ENCODE measurements around the gene SLC6A7.
"Not testable (repeated sequence)": the region's sequence is repeated elsewhere in the genome, so short reads cannot be mapped to it uniquely, and the experiment has no call there.

The SLC6A7 gene

DNA sequence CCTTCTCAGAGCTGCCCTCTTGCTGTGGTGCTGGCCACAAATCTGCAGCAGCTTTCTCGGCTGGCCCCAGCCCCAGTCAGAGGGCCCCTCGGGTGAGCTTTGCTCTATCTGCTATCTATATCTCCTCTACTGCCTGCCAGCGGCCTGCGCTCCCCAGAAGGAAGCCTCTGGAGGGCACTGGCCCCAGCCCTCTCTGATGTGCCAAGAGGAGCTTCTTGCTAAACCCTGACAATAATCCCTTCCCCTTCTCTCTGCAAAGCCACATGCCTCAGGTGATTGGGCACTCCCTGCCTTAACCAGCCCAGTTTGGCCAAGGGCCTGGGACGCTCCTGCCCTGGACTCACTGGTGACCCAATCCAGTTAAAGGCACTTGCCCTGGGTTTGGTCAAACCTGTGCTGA, 57.0 kb downstream of the SLC6A7 start:
- H3K9me2 ChIP-seq (replicated peaks; ENCODE audit: low read depth, low read length): no peaks in the 10 kb centered on the region
- no peaks in the 10 kb centered on the region for H3K36me3 ChIP-seq (ENCODE audit: insufficient read depth, low read length)
- H3F3A ChIP-seq (ENCODE audit: low read depth): no peaks in the 10 kb centered on the region
- H3K4me1 ChIP-seq (ENCODE audit: insufficient read depth, low read length, poor library complexity, severe bottlenecking): no peaks in the 10 kb centered on the region
- H2AFZ ChIP-seq (ENCODE audit: low read length): no peak overlapping the region
- H3K9ac ChIP-seq (ENCODE audit: low read depth, low read length, poor library complexity, severe bottlenecking): no peak overlapping the region
- TF ChIP-seq, protein P1, sequence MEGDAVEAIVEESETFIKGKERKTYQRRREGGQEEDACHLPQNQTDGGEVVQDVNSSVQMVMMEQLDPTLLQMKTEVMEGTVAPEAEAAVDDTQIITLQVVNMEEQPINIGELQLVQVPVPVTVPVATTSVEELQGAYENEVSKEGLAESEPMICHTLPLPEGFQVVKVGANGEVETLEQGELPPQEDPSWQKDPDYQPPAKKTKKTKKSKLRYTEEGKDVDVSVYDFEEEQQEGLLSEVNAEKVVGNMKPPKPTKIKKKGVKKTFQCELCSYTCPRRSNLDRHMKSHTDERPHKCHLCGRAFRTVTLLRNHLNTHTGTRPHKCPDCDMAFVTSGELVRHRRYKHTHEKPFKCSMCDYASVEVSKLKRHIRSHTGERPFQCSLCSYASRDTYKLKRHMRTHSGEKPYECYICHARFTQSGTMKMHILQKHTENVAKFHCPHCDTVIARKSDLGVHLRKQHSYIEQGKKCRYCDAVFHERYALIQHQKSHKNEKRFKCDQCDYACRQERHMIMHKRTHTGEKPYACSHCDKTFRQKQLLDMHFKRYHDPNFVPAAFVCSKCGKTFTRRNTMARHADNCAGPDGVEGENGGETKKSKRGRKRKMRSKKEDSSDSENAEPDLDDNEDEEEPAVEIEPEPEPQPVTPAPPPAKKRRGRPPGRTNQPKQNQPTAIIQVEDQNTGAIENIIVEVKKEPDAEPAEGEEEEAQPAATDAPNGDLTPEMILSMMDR (conservative IDR thresholded peaks at IDR 0.05; ENCODE audit: low read length): no peak
- no peak for TF ChIP-seq EZH2phosphoT487 (IDR thresholded peaks at IDR 0.05; ENCODE audit: borderline replicate concordance)
- H3K4me3 ChIP-seq (ENCODE audit: low read length, poor library complexity, severe bottlenecking): no peak overlapping the region
- H3K4me2 ChIP-seq (ENCODE audit: low read depth, low read length, poor library complexity, severe bottlenecking): no peak overlapping the region
- no peaks in the 10 kb centered on the region for H3K79me2 ChIP-seq (ENCODE audit: insufficient read depth, low read length)
- H3K27me3 ChIP-seq (ENCODE audit: insufficient read depth, low read length, poor library complexity, severe bottlenecking): no peaks in the 10 kb centered on the region
- no peaks in the 10 kb centered on the region for H4K20me1 ChIP-seq (ENCODE audit: insufficient read depth, low read length, poor library complexity, severe bottlenecking)
- H3K9me3 ChIP-seq (ENCODE audit: insufficient read depth, low read depth, low read length): no peaks in the 10 kb centered on the region

DNA sequence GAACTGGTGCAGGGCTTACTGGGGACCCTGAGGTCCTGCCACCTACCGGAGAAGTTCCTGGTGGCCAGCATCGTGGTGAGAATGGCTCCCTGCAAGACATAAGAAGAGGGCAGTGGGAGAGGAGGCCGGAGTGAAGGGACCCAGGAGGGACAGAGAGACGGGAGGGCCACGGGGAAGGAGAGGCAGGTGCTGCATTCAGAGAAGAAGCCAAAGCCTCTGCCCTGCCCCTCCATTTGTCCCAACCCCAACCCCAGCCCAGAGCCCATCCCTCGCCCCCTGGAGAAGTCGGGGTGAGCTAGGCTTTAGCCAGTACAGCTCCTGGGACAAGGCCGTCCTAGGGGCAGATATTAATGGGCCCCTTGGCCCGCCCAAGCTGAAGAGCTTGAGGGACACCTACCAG, 57.9 kb downstream of the SLC6A7 start:
- Histone ChIP-seq H3K79me2 (ENCODE audit: insufficient read depth, low read length) (no peaks in the 10 kb centered on the region), H4K20me1 (ENCODE audit: insufficient read depth, low read length, poor library complexity, severe bottlenecking) (no peaks in the 10 kb centered on the region), H3K9ac (ENCODE audit: low read depth, low read length, poor library complexity, severe bottlenecking) (no peak overlapping the region), H3K4me3 (ENCODE audit: low read length, poor library complexity, severe bottlenecking) (no peak overlapping the region), H3K9me3 (ENCODE audit: insufficient read depth, low read depth, low read length) (no peaks in the 10 kb centered on the region), H3K36me3 (ENCODE audit: insufficient read depth, low read length) (no peaks in the 10 kb centered on the region), H3K4me2 (ENCODE audit: low read depth, low read length, poor library complexity, severe bottlenecking) (no peak overlapping the region), H2AFZ (ENCODE audit: low read length) (no peak overlapping the region), H3K4me1 (ENCODE audit: insufficient read depth, low read length, poor library complexity, severe bottlenecking) (no peaks in the 10 kb centered on the region), H3K9me2 (replicated peaks; ENCODE audit: low read depth, low read length) (no peaks in the 10 kb centered on the region), H3K27me3 (ENCODE audit: insufficient read depth, low read length, poor library complexity, severe bottlenecking) (no peaks in the 10 kb centered on the region), H3F3A (ENCODE audit: low read depth) (no peaks in the 10 kb centered on the region)
- no peak for TF ChIP-seq EZH2phosphoT487 (IDR thresholded peaks at IDR 0.05; ENCODE audit: borderline replicate concordance)
- TF ChIP-seq, protein P1 (conservative IDR thresholded peaks at IDR 0.05; ENCODE audit: low read length): no peak

DNA sequence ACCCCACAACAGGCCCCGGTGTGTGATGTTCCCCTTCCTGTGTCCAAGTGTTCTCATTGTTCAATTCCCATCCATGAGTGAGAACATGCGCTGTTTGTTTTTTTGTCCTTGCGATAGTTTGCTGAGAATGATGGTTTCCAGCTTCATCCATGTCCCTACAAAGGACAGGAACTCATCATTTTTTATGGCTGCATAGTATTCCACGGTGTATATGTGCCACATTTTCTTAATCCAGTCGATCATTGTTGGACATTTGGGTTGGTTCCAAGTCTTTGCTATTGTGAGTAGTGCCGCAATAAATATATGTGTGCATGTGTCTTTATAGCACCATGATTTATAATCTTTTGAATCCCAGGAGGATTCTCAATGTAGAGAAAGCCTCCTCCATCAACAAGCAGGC, 58.6 kb downstream of the SLC6A7 start:
- not testable (repeated sequence) for H4K20me1 ChIP-seq (ENCODE audit: insufficient read depth, low read length, poor library complexity, severe bottlenecking); H3F3A ChIP-seq (ENCODE audit: low read depth); H2AFZ ChIP-seq (ENCODE audit: low read length); H3K4me1 ChIP-seq (ENCODE audit: insufficient read depth, low read length, poor library complexity, severe bottlenecking); H3K36me3 ChIP-seq (ENCODE audit: insufficient read depth, low read length); H3K4me2 ChIP-seq (ENCODE audit: low read depth, low read length, poor library complexity, severe bottlenecking); H3K79me2 ChIP-seq (ENCODE audit: insufficient read depth, low read length); H3K9me3 ChIP-seq (ENCODE audit: insufficient read depth, low read depth, low read length); H3K4me3 ChIP-seq (ENCODE audit: low read length, poor library complexity, severe bottlenecking); H3K27me3 ChIP-seq (ENCODE audit: insufficient read depth, low read length, poor library complexity, severe bottlenecking); H3K9me2 ChIP-seq (replicated peaks; ENCODE audit: low read depth, low read length); H3K9ac ChIP-seq (ENCODE audit: low read depth, low read length, poor library complexity, severe bottlenecking)

DNA sequence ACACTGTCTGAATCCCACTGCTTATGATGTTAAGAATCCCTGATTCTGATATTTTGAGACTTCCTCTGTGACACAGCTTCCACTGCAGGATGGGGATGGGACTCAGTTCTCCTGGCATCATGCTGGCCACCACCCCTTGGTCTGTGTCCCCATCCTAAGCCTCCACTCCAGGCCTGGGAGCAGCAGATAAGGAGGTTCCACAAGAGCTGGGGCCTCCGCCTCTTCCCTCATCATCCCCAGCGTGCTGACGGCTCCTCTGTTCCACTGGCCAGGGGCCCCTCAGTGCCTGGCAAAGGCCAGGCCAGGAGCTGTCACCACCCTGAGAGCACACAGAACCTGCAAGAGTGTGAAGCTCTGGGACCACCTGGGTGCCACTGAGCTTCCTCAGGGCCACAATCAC, 59.1 kb downstream of the SLC6A7 start:
- Histone ChIP-seq H3K9me2 (replicated peaks; ENCODE audit: low read depth, low read length) (no peaks in the 10 kb centered on the region), H2AFZ (ENCODE audit: low read length) (no peak overlapping the region), H3K4me2 (ENCODE audit: low read depth, low read length, poor library complexity, severe bottlenecking) (no peak overlapping the region), H3K27me3 (ENCODE audit: insufficient read depth, low read length, poor library complexity, severe bottlenecking) (no peaks in the 10 kb centered on the region), H3K4me3 (ENCODE audit: low read length, poor library complexity, severe bottlenecking) (no peak overlapping the region), H3K9me3 (ENCODE audit: insufficient read depth, low read depth, low read length) (no peaks in the 10 kb centered on the region), H3F3A (ENCODE audit: low read depth) (no peaks in the 10 kb centered on the region), H3K79me2 (ENCODE audit: insufficient read depth, low read length) (no peaks in the 10 kb centered on the region), H3K9ac (ENCODE audit: low read depth, low read length, poor library complexity, severe bottlenecking) (no peak overlapping the region), H3K36me3 (ENCODE audit: insufficient read depth, low read length) (no peaks in the 10 kb centered on the region), H3K4me1 (ENCODE audit: insufficient read depth, low read length, poor library complexity, severe bottlenecking) (peaks cover 5% of the 10 kb centered on the region), H4K20me1 (ENCODE audit: insufficient read depth, low read length, poor library complexity, severe bottlenecking) (no peaks in the 10 kb centered on the region)
- TF ChIP-seq, protein P1 (conservative IDR thresholded peaks at IDR 0.05; ENCODE audit: low read length): no peak
- TF ChIP-seq EZH2phosphoT487 (IDR thresholded peaks at IDR 0.05; ENCODE audit: borderline replicate concordance): no peak

All from Loucy (cell line).